ENCODE results near the gene DYNLL1. TPM values are rescaled to one million over a fixed set of nuclear protein-coding genes. Genes with fewer than 3 reads are reported as not detected.

Gene DYNLL1
- total and polyA plus RNA-seq, 7 donors = 204 to 942 (median 254) TPM

GRCh38 chr12:120538281-120539156, 42.6 kb downstream of the DYNLL1 start:
- H3K9me3 ChIP-seq = no peaks in the 10 kb centered on the region
- WGBS, 2 donors = 14 to 22% methylated on average over 6 of the region's 6 CpGs
- intact Hi-C loops (cut with DNase I) = loop anchor here (10.0 kb wide), 1 partner anchor 104 kb away; the partner anchor contains the start of gene COX6A1
- H3K4me3 ChIP-seq = peak overlapping the region in 3 of 4 donors; percentile 13 to 98 (median 92)
- peaks cover 0 to 10% (median 0%) of the 10 kb centered on the region in 4 donors for H3K36me3 ChIP-seq
- peak; percentile 84 for DNase-seq
- peaks cover 0 to 86% (median 82%) of the 10 kb centered on the region in 4 donors for H3K4me1 ChIP-seq
- TF ChIP-seq, protein P1, sequence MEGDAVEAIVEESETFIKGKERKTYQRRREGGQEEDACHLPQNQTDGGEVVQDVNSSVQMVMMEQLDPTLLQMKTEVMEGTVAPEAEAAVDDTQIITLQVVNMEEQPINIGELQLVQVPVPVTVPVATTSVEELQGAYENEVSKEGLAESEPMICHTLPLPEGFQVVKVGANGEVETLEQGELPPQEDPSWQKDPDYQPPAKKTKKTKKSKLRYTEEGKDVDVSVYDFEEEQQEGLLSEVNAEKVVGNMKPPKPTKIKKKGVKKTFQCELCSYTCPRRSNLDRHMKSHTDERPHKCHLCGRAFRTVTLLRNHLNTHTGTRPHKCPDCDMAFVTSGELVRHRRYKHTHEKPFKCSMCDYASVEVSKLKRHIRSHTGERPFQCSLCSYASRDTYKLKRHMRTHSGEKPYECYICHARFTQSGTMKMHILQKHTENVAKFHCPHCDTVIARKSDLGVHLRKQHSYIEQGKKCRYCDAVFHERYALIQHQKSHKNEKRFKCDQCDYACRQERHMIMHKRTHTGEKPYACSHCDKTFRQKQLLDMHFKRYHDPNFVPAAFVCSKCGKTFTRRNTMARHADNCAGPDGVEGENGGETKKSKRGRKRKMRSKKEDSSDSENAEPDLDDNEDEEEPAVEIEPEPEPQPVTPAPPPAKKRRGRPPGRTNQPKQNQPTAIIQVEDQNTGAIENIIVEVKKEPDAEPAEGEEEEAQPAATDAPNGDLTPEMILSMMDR (IDR thresholded peaks at IDR 0.05) = no peak
- peak in 3 of 4 donors; percentile 52 to 68 (median 57) for TF ChIP-seq POLR2AphosphoS5 (IDR thresholded peaks at IDR 0.05)
- peak in 1 of 4 donors; percentile 34 for TF ChIP-seq EP300 (IDR thresholded peaks at IDR 0.05)
- no peak for TF ChIP-seq POLR2A (IDR thresholded peaks at IDR 0.05)
- no peaks in the 10 kb centered on the region for H3K27me3 ChIP-seq
- H3K27ac ChIP-seq = peak overlapping the region; percentile 93 to 99 (median 96)

- 73 to 74% methylated on average over 1 of the region's 1 CpG for WGBS, 2 donors
- H3K9me3 ChIP-seq = no peaks in the 10 kb centered on the region
- no peak for TF ChIP-seq POLR2AphosphoS5 (IDR thresholded peaks at IDR 0.05)
- peaks cover 0 to 10% (median 0%) of the 10 kb centered on the region in 4 donors for H3K36me3 ChIP-seq
- peak overlapping the region; percentile 93 to 99 (median 96) for H3K27ac ChIP-seq
- H3K4me1 ChIP-seq = peaks cover 0 to 93% (median 88%) of the 10 kb centered on the region in 4 donors
- intact Hi-C loops (cut with DNase I) = loop anchor here (10.0 kb wide), 1 partner anchor 105 kb away; the partner anchor contains the start of gene COX6A1
- DNase-seq = peak; percentile 25
- H3K27me3 ChIP-seq = no peaks in the 10 kb centered on the region
- H3K4me3 ChIP-seq = no peak overlapping the region
Measured at GRCh38 chr12:120539303-120539702, 43.4 kb downstream of the DYNLL1 start.

- 36 to 41% methylated on average over 3 of the region's 3 CpGs for WGBS, 2 donors
- Histone ChIP-seq H3K27ac (peak overlapping the region; percentile 93 to 99 (median 96)), H3K9me3 (no peaks in the 10 kb centered on the region), H3K4me3 (no peak overlapping the region), H3K36me3 (peaks cover 0 to 10% (median 0%) of the 10 kb centered on the region in 4 donors), H3K4me1 (peaks cover 0 to 97% (median 93%) of the 10 kb centered on the region in 4 donors), H3K27me3 (no peaks in the 10 kb centered on the region)
- intact Hi-C loops (cut with DNase I) = no loop called here
- no peak for DNase-seq
- TF ChIP-seq POLR2AphosphoS5 (IDR thresholded peaks at IDR 0.05) = no peak
- no peak for TF ChIP-seq POLR2A (IDR thresholded peaks at IDR 0.05)
- TF ChIP-seq, protein P1 (IDR thresholded peaks at IDR 0.05) = no peak
- TF ChIP-seq EP300 (IDR thresholded peaks at IDR 0.05) = no peak
Measured at GRCh38 chr12:120540445-120540844, 44.5 kb downstream of the DYNLL1 start.

GRCh38 chr12:120542166-120542565, 46.3 kb downstream of the DYNLL1 start:
- Histone ChIP-seq H3K27me3 (no peaks in the 10 kb centered on the region), H3K4me1 (peaks cover 0 to 91% (median 86%) of the 10 kb centered on the region in 4 donors), H3K4me3 (no peak overlapping the region), H3K9me3 (no peaks in the 10 kb centered on the region), H3K27ac (peak overlapping the region; percentile 31 to 99 (median 62)), H3K36me3 (peaks cover 8 to 24% (median 9%) of the 10 kb centered on the region in 4 donors)
- intact Hi-C loops (cut with DNase I) = no loop called here
- TF ChIP-seq, protein P1 (IDR thresholded peaks at IDR 0.05) = no peak
- TF ChIP-seq POLR2A (IDR thresholded peaks at IDR 0.05) = no peak
- TF ChIP-seq EP300 (IDR thresholded peaks at IDR 0.05) = no peak
- TF ChIP-seq POLR2AphosphoS5 (IDR thresholded peaks at IDR 0.05) = no peak
- no peak for DNase-seq
- WGBS, 2 donors = 97 to 99% methylated on average over 5 of the region's 5 CpGs

GRCh38 chr12:120544691-120545090, 48.8 kb downstream of the DYNLL1 start:
- H3K4me1 ChIP-seq = peaks cover 0 to 72% (median 65%) of the 10 kb centered on the region in 4 donors
- H3K27ac ChIP-seq = peak overlapping the region in 1 of 4 donors; percentile 45
- 83 to 87% methylated on average over 3 of the region's 3 CpGs for WGBS, 2 donors
- DNase-seq = no peak
- H3K36me3 ChIP-seq = peaks cover 14 to 49% (median 27%) of the 10 kb centered on the region in 4 donors
- no peaks in the 10 kb centered on the region for H3K9me3 ChIP-seq
- TF ChIP-seq POLR2A (IDR thresholded peaks at IDR 0.05) (no peak), EP300 (IDR thresholded peaks at IDR 0.05) (no peak), POLR2AphosphoS5 (IDR thresholded peaks at IDR 0.05) (no peak)
- TF ChIP-seq, protein P1 (IDR thresholded peaks at IDR 0.05) = no peak
- no peak overlapping the region for H3K4me3 ChIP-seq
- H3K27me3 ChIP-seq = no peaks in the 10 kb centered on the region
- intact Hi-C loops (cut with DNase I) = no loop called here
